ENCODE measurements around the gene MAGEA8. TPM values are rescaled to one million over a fixed set of nuclear protein-coding genes. Genes with fewer than 3 reads are reported as not detected.

Gene MAGEA8
- total and polyA plus RNA-seq, 2 experiments from 2014 or later = not detected

GRCh38 chrX:149846789-149847188 lies 34.2 kb upstream of the MAGEA8 start:
- H3K4me3 Mint-ChIP-seq = no peak overlapping the region
- Histone ChIP-seq H3F3A (replicated peaks; ENCODE audit: low read depth) (no peaks in the 10 kb centered on the region), H3K79me2 (replicated peaks; ENCODE audit: insufficient read depth) (no peaks in the 10 kb centered on the region), H3K9me2 (ENCODE audit: insufficient read depth) (no peaks in the 10 kb centered on the region), H3K4me2 (no peak overlapping the region), H3K4me1 (ENCODE audit: insufficient read depth) (no peaks in the 10 kb centered on the region), H3K4me3 (no peak overlapping the region), H2AFZ (no peak overlapping the region), H3K27ac (ENCODE audit: low read depth) (no peak overlapping the region), H4K20me1 (replicated peaks; ENCODE audit: insufficient read depth) (no peaks in the 10 kb centered on the region), H3K27me3 (ENCODE audit: insufficient read depth) (no peaks in the 10 kb centered on the region), H3K36me3 (ENCODE audit: insufficient read depth) (no peaks in the 10 kb centered on the region; the same call in 1 of the 2 replicates)
- no peak for ATAC-seq
- no peak for DNase-seq (ENCODE audit: low spot score)
- H3K9me3 Mint-ChIP-seq = peaks cover 23% of the 10 kb centered on the region
- no peaks in the 10 kb centered on the region; the same call in 1 of the 3 replicates for H3K4me1 Mint-ChIP-seq
- peaks cover 23% of the 10 kb centered on the region for H3K36me3 Mint-ChIP-seq (ENCODE audit: low read depth)
- H3K27ac Mint-ChIP-seq = no peak overlapping the region
- no peaks in the 10 kb centered on the region for H3K27me3 Mint-ChIP-seq (ENCODE audit: insufficient read depth, low read depth, poor library complexity)
- TF ChIP-seq CTCF (conservative IDR thresholded peaks at IDR 0.05; ENCODE audit: low read depth in 2 of 2) (no peak), ETS1 (IDR thresholded peaks at IDR 0.05) (no peak), EZH2phosphoT487 (IDR thresholded peaks at IDR 0.05; ENCODE audit: unreplicated experiment) (no peak), EZH2 (IDR thresholded peaks at IDR 0.05; ENCODE audit: low read depth, unreplicated experiment) (no peak), NANOG (IDR thresholded peaks at IDR 0.05; ENCODE audit: borderline replicate concordance) (no peak), JUNB (IDR thresholded peaks at IDR 0.05; ENCODE audit: unreplicated experiment) (no peak), REST (IDR thresholded peaks at IDR 0.05; ENCODE audit: unreplicated experiment) (no peak), POLR2AphosphoS5 (IDR thresholded peaks at IDR 0.05; ENCODE audit: low read depth) (no peak), ZNF114 (CRISPR knock-in tag; IDR thresholded peaks at IDR 0.05) (no peak), STAT1 (IDR thresholded peaks at IDR 0.05; ENCODE audit: unreplicated experiment) (no peak), ZNF331 (CRISPR knock-in tag; IDR thresholded peaks at IDR 0.05; ENCODE audit: low read depth) (no peak), ZNF462 (CRISPR knock-in tag; IDR thresholded peaks at IDR 0.05) (no peak), CREB1 (CRISPR knock-in tag; IDR thresholded peaks at IDR 0.05; ENCODE audit: low read depth) (no peak)

All from GM23338 (cell line).